Small intestine (tissue), 7 donors: ENCODE measurements around the gene TNS3. TPM values are rescaled to one million over a fixed set of nuclear protein-coding genes. Genes with fewer than 3 reads are reported as not detected.

Experiments
- DNase-seq, 2 donors: peaks; one replicate each; pipeline versions ENCODE4 v3.0.0 to v3.0.0-alpha.2; 2013
- FAIRE-seq: peaks from 2 replicates; lab custom pipeline; 2012; peaks lifted over from hg19 to GRCh38; lab: Jason Lieb, UNC
- H3K27ac ChIP-seq, 3 donors: one replicate each; pipeline ENCODE4 v1.5.1; 2013; ENCODE audit warnings: low read length in 2 of 3, mild to moderate bottlenecking in 2 of 3, control low read depth in 1 of 3, inconsistent platforms in 1 of 3, low read depth in 1 of 3, moderate library complexity in 1 of 3
- H3K27me3 ChIP-seq, 3 donors: one replicate each; pipeline ENCODE4 v1.6.1; 2013; ENCODE audit warnings: low read length in 3 of 3, inconsistent platforms in 1 of 3; ENCODE audit not compliant: control insufficient read depth in 3 of 3, insufficient read depth in 3 of 3
- H3K36me3 ChIP-seq, 3 donors: one replicate each; pipeline ENCODE4 v1.6.1; 2013; ENCODE audit warnings: low read length in 3 of 3, inconsistent platforms in 1 of 3, low read depth in 1 of 3, mild to moderate bottlenecking in 1 of 3, moderate library complexity in 1 of 3; ENCODE audit not compliant: control insufficient read depth in 3 of 3, insufficient read depth in 2 of 3
- H3K4me1 ChIP-seq, 3 donors: one replicate each; pipeline ENCODE4 v1.6.1; 2013; ENCODE audit warnings: low read length in 2 of 3, inconsistent platforms in 1 of 3, low read depth in 1 of 3, mild to moderate bottlenecking in 1 of 3, moderate library complexity in 1 of 3; ENCODE audit not compliant: control insufficient read depth in 3 of 3, insufficient read depth in 2 of 3
- H3K4me3 ChIP-seq, 3 donors: one replicate each; pipeline ENCODE4 v1.5.1; 2013; ENCODE audit warnings: low read length in 3 of 3, control low read depth in 1 of 3, inconsistent platforms in 1 of 3, low read depth in 1 of 3, mild to moderate bottlenecking in 1 of 3, moderate library complexity in 1 of 3
- H3K9me3 ChIP-seq, 2 donors: one replicate each; pipeline ENCODE4 v1.6.1; 2013; ENCODE audit warnings: low read depth in 1 of 2, low read length in 1 of 2; ENCODE audit not compliant: control insufficient read depth in 2 of 2, insufficient read depth in 1 of 2
- WGBS, 3 donors: extraction: QIAGEN DNeasy Blood & Tissue Kit; methylation state at CpG; one replicate each; pipeline ENCODE4 v1.1.7; 2013; 5-methylcytosine and 5-hydroxymethylcytosine counted together
- polyA plus RNA-seq, 4 donors: library from polyadenylated mRNA; stranded (reverse) in 3 of 4; unstranded in 1 of 4; fragments of 200-250 nt in 3 of 4; fragments of 120-200 nt in 1 of 4; gene quantifications; one replicate each; pipeline versions ENCODE4 v1.2.1 to v1.2.3, GENCODE V29; 2013
- donor health status: healthy with polysubstance abuse.
- donor health status: control.
- donor health status: control.
- donor health status: Bipolar disorder and iron deficiency.
- donor health status: healthy.

The TNS3 gene
- polyA plus RNA-seq, 4 donors, result 17.2 to 67.1 (median 27.3) TPM

- H3K27ac ChIP-seq, result peak overlapping the region; percentile 84 to 93 (median 85)
- 1 to 2% (median 2%) methylated on average over 21 to 33 of the region's 33 CpGs for WGBS, 3 donors
- H3K36me3 ChIP-seq, result peaks cover 0 to 30% (median 0%) of the 10 kb centered on the region in 3 donors
- H3K27me3 ChIP-seq, result no peaks in the 10 kb centered on the region
- FAIRE-seq (no peak), DNase-seq (peak; percentile 74 to 80)
- H3K4me1 ChIP-seq, result peaks cover 2 to 59% (median 15%) of the 10 kb centered on the region in 3 donors
- peak overlapping the region; percentile 72 to 89 (median 85) for H3K4me3 ChIP-seq
- H3K9me3 ChIP-seq, result peaks cover 0 to 6% of the 10 kb centered on the region in 2 donors
These were observed 490 bp downstream of the TNS3 start for GRCh38 chr7:47581438-47581803.

- DNase-seq (peak in 1 of 2 donors; percentile 63), FAIRE-seq (no peak)
- 1 to 7% (median 4%) methylated on average over 13 to 15 of the region's 15 CpGs for WGBS, 3 donors
- Histone ChIP-seq H3K9me3 (peaks cover 0 to 6% of the 10 kb centered on the region in 2 donors), H3K4me3 (peak overlapping the region; percentile 72 to 89 (median 85)), H3K27me3 (no peaks in the 10 kb centered on the region), H3K36me3 (peaks cover 0 to 35% (median 0%) of the 10 kb centered on the region in 3 donors), H3K4me1 (peaks cover 2 to 65% (median 17%) of the 10 kb centered on the region in 3 donors), H3K27ac (peak overlapping the region; percentile 84 to 93 (median 85))
These were observed 1.0 kb downstream of the TNS3 start for GRCh38 chr7:47580811-47581331.

GRCh38 chr7:47580175-47580706 lies 1.7 kb downstream of the TNS3 start:
- Histone ChIP-seq H3K4me1 (peaks cover 2 to 69% (median 17%) of the 10 kb centered on the region in 3 donors), H3K4me3 (peak overlapping the region in 2 of 3 donors; percentile 85 to 89), H3K36me3 (peaks cover 0 to 35% (median 0%) of the 10 kb centered on the region in 3 donors), H3K27me3 (no peaks in the 10 kb centered on the region), H3K27ac (peak overlapping the region in 2 of 3 donors; percentile 48 to 93), H3K9me3 (peaks cover 0 to 1% of the 10 kb centered on the region in 2 donors)
- DNase-seq (peak; percentile 54 to 81), FAIRE-seq (no peak)
- WGBS, 3 donors, result 32 to 52% (median 37%) methylated on average over 7 of the region's 7 CpGs

GRCh38 chr7:47579458-47579857 lies 2.5 kb downstream of the TNS3 start:
- Histone ChIP-seq H3K4me3 (no peak overlapping the region), H3K36me3 (peaks cover 0 to 35% (median 0%) of the 10 kb centered on the region in 3 donors), H3K4me1 (peaks cover 2 to 76% (median 17%) of the 10 kb centered on the region in 3 donors), H3K9me3 (no peaks in the 10 kb centered on the region), H3K27me3 (no peaks in the 10 kb centered on the region), H3K27ac (peak overlapping the region; percentile 17 to 57 (median 34))
- WGBS, 3 donors, result 75 to 82% (median 78%) methylated on average over 3 of the region's 3 CpGs
- no peak for DNase-seq
- FAIRE-seq, result no peak

GRCh38 chr7:47578579-47579270 lies 3.2 kb downstream of the TNS3 start:
- Histone ChIP-seq H3K27me3 (no peaks in the 10 kb centered on the region), H3K4me3 (no peak overlapping the region), H3K27ac (peak overlapping the region; percentile 17 to 57 (median 51)), H3K4me1 (peaks cover 2 to 82% (median 22%) of the 10 kb centered on the region in 3 donors), H3K36me3 (peaks cover 0 to 35% (median 0%) of the 10 kb centered on the region in 3 donors), H3K9me3 (no peaks in the 10 kb centered on the region)
- FAIRE-seq (no peak), DNase-seq (no peak)
- 58 to 76% (median 63%) methylated on average over 17 to 18 of the region's 18 CpGs for WGBS, 3 donors

GRCh38 chr7:47577321-47577919 lies 4.5 kb downstream of the TNS3 start:
- DNase-seq (no peak), FAIRE-seq (no peak)
- Histone ChIP-seq H3K36me3 (peaks cover 0 to 44% (median 0%) of the 10 kb centered on the region in 3 donors), H3K27me3 (no peaks in the 10 kb centered on the region), H3K4me1 (peaks cover 9 to 83% (median 29%) of the 10 kb centered on the region in 3 donors), H3K9me3 (no peaks in the 10 kb centered on the region), H3K27ac (peak overlapping the region; percentile 64 to 87 (median 73)), H3K4me3 (no peak overlapping the region)
- 44 to 57% (median 55%) methylated on average over 14 of the region's 14 CpGs for WGBS, 3 donors

- H3K36me3 ChIP-seq, result peaks cover 0 to 48% (median 0%) of the 10 kb centered on the region in 3 donors
- H3K27ac ChIP-seq, result peak overlapping the region; percentile 64 to 87 (median 73)
- H3K9me3 ChIP-seq, result no peaks in the 10 kb centered on the region
- FAIRE-seq (no peak), DNase-seq (peak in 1 of 2 donors; percentile 83)
- WGBS, 3 donors, result 15 to 28% (median 26%) methylated on average over 15 of the region's 15 CpGs
- no peaks in the 10 kb centered on the region for H3K27me3 ChIP-seq
- H3K4me3 ChIP-seq, result no peak overlapping the region
- H3K4me1 ChIP-seq, result peaks cover 9 to 85% (median 31%) of the 10 kb centered on the region in 3 donors
These were observed 5.0 kb downstream of the TNS3 start for GRCh38 chr7:47576866-47577306.
